Measurements from ENCODE around the gene JAML.
A peak's percentile ranks its signal among the peaks of the same experiment; 100 is the strongest.

The JAML gene

DNA sequence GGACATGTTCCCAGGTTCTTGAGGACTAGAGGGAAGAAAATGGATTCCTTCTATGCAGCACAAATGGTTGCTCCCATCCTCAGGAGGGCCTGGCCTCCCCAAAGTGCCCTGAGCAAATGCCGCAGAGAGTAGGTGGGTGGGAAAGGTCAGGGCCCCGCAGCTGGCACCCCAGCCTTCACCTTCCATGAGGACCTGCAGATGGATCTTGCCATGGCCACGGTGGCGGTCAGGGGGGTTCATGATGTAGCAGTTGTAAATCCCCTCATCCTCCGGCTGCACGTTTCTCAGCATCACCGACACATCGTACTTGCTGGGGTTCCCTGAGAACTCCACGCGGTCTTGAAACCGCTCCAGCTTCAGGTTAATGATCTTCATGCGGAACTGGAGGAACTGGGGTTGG, 56.9 kb downstream of the JAML start:
- no peak for DNase-seq (ENCODE audit: low spot score)

GRCh38 chr11:118167253-118167652, 57.6 kb downstream of the JAML start:
- DNase-seq (ENCODE audit: low spot score) = no peak

DNA sequence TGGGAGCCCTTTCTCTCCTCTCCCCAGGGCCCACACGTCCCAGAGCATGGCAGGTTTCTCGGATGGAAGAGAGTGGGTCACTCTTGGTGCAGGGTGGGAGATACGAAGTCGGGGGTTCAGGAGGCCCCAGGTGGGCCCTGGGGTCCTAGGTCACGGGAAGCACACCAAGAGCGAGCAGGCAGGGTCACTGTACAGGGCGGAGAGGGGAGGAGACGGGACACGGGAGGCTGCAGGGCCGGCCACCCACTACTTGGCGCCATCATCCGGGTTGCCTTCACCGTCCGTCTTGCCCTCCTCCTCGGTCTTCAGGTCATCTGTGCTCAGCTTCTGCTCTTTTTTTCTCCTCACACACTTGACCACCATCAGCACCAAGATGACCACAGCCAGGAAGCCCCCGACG, 58.2 kb downstream of the JAML start:
- DNase-seq (ENCODE audit: low spot score) = no peak

- no peak for DNase-seq (ENCODE audit: low spot score)
Observed at GRCh38 chr11:118164885-118165284, 59.9 kb downstream of the JAML start.

DNA sequence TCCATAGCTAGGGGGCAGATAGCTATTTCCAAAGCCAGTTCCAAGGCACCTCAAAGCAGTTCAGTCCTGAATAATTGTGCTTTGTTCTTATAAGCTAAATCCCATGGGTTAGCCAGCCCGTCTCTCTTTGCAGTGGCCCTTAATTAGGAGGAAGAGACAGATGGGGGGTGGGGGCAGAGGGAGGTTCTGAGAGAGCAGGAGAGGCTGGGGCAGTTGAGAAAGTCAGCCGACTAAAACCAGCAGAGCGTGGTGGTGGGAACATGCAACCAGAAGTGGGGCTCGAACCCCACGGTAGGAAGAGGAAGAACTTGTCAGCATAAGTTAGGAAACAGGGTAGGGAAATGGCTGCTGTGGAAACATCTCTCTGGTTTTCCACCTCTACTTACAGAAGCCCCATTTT, 61.3 kb downstream of the JAML start:
- no peak for DNase-seq (ENCODE audit: low spot score)

GRCh38 chr11:118162846-118163245, 62.0 kb downstream of the JAML start:
- DNase-seq (ENCODE audit: low spot score) = no peak

GRCh38 chr11:118161786-118162185, 63.0 kb downstream of the JAML start:
- DNase-seq (ENCODE audit: low spot score) = no peak

DNA sequence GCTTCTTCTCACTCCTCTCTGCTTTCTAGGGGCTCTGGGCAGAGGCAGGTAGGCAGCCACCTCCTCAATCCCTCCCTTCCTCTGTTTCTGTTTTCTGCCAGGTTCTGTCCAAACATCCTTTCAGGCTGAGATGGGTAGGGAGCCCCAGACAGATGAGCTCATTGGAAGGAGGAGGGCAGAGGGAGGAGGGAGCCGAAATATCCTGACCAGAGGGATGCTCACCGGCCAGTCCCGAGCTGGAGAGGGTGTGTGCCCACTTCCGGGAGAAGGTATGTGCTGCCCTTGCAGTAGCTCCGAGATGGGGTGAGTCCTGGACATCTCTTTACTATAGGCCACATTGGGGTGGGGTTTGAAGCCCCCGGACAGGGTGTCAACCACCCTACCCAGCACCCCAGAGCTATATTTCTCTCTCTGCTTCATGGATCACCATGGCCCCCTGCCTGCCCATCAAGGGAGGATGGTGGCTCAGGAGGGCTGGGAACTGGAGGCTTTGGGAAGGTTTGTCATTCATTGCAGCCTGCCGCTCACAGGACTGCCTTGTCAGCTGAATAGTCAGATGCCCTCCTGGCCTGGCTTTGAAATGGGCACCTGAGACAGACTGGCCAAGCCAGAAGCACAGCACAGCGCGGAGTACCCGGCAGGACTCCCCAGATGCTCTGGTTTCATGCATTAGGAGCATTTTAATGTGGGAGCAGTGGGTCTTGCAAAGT, 67.5 kb downstream of the JAML start:
- DNase-seq (ENCODE audit: low spot score) = no peak

DNA sequence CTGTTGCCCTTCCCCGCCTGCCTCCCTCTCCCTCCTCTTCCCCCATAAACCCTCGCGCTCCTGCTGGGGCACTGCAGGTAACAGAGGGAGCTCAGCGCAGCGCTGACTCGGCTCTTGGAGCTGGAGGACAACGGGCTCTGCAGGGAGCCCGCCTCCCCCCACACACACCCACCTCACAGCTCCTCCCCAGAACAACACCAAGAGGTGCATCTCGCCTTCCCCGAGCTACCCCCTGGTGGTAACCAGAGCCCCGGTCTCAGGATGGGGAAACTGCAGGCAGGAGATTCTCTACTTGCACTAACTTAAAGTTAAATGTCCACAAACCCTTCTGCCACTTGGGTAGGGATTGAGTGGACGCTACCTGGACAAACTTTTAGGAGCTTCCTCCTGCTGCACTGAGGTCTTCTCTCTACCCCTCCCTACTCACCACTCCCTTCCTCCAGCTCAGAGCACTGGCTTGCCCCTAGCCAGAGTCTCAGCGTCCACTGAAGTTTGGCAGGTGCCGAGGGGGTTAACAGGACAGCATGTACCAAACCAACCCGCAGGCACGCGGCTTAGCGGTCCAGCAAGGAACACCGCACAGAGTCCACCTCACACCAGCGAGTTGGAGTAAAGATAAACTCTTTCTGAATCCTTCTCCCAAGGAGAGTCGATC, 68.2 kb downstream of the JAML start:
- DNase-seq (ENCODE audit: low spot score) = no peak

- no peak for DNase-seq (ENCODE audit: low spot score)
Observed at GRCh38 chr11:118155776-118156530, 68.9 kb downstream of the JAML start.

DNA sequence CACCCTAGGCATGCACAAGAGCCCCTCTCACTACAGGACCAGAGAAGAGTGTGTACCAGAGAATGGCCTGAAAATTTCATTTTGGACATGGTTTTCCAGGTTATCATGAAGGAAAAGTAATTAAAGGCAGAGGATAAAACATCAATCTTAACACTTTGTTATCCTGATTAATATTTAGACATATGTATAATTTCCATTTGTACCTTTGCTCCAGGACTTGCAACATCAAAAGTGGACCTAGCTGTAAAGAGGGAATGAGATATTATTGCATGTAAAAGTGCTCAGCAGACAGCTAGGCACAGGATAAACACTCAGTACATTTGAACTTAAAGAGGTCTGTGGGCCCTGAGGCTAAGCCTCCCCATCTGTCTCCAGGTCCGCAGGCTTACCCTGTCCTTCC, 70.2 kb downstream of the JAML start:
- no peak for DNase-seq (ENCODE audit: low spot score)

- no peak for DNase-seq (ENCODE audit: low spot score)
Observed at GRCh38 chr11:118153976-118154375, 70.8 kb downstream of the JAML start.

DNA sequence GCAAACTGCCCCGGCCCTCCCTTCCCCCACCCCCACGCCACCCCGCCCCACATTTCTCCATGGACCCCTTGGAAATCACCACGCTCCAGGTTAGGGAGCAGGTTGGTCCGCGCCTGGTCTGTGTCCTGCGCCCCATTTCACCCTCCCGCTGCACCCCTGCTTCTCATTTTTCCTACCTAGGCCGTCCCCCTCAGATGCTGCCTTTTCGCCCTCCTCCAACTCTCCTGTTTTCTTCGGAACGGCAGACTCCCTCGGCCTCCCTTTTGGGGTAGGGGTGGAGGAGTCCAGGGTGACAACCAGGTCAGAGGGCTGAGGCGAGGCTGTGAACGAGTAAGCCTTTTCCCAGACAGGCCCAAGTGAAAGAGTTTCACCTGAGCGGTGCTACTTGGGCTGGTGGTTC, 71.3 kb downstream of the JAML start:
- no peak for DNase-seq (ENCODE audit: low spot score)

DNA sequence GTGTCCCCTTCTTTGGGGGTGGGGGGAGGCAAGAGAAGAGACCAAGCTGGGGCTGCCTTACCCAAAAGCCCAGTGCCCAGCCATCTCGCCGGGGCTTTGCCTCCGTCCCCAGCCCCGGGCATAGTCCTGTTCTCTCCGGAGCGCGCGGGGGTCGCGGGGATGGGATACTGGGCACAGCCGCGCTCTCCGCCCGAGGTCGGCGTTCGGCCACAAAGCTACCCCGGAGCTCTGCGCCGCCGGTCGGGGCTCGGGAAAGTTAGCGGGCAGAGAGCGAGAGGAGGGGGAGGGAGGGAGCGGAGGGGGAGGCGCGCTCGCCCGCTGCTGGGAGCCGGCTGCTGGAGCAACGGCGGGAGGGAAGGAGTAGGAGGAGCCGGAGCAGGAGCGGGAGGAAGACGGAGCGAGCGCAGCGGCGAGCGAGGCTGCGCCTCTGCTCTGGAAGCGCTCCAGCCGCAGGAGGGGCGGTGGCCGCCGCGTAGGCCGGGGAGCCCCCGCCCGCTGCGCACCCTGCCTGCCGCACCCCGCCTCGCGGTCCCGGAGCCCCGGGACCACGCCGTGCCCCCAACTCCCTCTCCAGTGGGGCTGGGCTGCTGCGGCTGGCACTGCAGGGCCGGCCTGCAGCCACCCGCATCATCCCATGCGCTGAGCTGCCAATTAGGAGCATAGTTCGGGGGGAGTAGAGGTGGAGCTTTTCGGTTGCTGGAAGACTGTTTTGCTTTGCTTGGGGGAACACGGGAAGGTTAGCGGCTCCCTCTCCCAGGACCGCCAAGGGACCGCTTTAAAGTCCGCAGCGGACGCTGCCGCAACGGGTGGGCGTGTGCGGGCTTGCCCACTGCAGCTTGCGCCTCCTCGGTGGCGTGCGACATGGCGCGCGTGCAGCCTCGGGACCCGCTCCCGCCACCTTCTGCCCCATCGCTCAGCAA, 72.0 kb downstream of the JAML start, which contains the start of gene SCN4B:
Gene SCN4B, minus strand, starts transcription at position 272 of the 920 bp plus-strand sequence. Its CDS starts 150 bp downstream, at position 122.
- DNase-seq (ENCODE audit: low spot score) = peak; percentile 38

GRCh38 chr11:118152020-118152551, 72.7 kb downstream of the JAML start:
- DNase-seq (ENCODE audit: low spot score) = no peak

- DNase-seq (ENCODE audit: low spot score) = peak; percentile 17
Observed at GRCh38 chr11:118151431-118151830, 73.4 kb downstream of the JAML start.

DNA sequence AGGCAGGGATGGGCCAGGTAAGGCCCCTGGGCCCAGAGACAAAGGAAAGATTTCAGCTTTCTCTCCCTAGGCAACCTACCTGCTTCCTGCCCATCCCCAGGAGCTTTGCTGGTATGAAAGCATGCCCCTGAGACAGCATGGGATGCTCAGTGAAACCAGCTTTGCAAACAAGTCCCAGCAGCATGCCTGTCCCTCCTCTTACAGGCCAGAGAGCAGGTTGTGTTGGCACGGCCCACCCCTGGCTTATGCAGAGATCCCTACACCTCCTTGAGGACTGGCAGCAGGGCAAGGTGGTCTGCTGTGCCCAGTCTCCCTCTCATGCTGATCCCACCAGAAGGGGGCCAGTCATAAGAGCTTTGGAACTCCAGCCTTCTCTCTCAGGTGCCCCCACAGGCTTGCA, 75.3 kb downstream of the JAML start:
- DNase-seq (ENCODE audit: low spot score) = no peak

DNA sequence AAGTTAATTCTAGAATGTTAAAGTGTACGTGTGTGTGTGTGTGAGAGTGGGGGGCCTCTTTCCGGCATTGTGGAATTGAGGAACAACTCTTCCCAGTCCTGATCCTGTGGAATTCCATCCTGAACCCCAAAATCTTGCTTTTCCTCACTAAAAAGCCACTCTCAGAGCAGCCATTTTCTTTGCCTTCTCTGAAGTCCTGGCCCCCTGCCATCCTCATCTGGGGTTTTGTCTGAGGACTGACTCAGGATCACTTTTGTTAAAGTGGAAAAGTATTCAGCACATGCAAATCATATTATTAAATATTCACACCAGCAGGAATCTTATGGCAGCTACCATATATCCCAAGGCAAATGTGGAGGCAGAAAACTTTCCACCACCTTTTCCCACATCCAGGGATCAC, 76.0 kb downstream of the JAML start:
- no peak for DNase-seq (ENCODE audit: low spot score)

DNA sequence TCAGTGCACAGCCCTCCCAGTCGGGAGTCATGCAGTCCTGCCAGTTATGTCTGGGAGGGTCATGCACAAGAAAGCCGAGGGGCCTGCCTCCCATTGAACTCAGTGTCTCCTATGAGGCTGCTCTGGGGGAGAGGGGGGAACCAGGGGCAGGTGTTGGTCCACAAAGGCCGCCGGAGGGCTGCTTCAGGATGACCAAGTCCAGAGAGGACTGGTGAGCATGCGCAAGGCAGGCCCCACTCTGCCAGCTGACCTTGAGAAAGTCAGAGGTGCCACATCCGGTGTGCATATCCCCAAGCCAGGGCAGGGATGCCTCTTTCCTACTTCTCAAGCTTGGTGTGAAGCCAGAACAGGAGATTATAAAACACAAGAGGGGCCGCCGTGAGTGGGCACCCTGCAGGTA, 76.6 kb downstream of the JAML start:
- DNase-seq (ENCODE audit: low spot score) = no peak

- no peak for DNase-seq (ENCODE audit: low spot score)
Observed at GRCh38 chr11:118147502-118147901, 77.3 kb downstream of the JAML start.

DNA sequence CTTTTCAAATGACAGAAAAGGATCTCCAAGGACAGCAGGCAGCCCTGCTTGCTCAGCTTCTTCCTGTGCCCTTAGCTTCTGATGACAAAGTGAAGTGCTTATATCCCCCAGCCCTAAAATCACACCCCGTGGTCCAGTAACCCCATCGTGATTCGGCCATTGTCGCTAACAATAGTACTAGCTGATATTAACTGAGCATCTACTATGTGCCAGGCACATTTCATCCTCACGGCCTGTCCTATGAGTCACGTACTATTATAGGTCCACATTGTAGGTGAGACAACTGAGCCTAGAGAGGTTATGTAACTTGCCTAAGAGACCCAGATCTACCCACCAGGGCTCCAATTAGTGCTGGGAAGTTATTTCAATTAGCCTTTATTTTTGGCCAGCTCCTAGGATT, 78.3 kb downstream of the JAML start:
- DNase-seq (ENCODE audit: low spot score) = no peak

Measured in germinal center (tissue), 1 donor.